Left renal cortex interstitium (tissue), 4 donors: ENCODE measurements around the gene IGFL2. TPM values are rescaled to one million over a fixed set of nuclear protein-coding genes. Genes with fewer than 3 reads are reported as not detected.
"Not testable (repeated sequence)": the region's sequence is repeated elsewhere in the genome, so short reads cannot be mapped to it uniquely, and the experiment has no call there.

Experiments used
- DNase-seq, 4 donors: peaks; one replicate each; pipeline ENCODE4 v3.0.0-alpha.2; 2013; ENCODE audit warnings: low read depth in 4 of 4, low spot score in 2 of 4, missing footprints in 1 of 4
- polyA plus RNA-seq, 4 donors: library from polyadenylated mRNA; unstranded; fragments of 120-200 nt; gene quantifications; one replicate each; pipeline ENCODE4 v1.2.1, GENCODE V29; 2013; ENCODE audit not compliant: insufficient read length in 4 of 4

Gene IGFL2
- polyA plus RNA-seq, 4 donors = not detected

DNA sequence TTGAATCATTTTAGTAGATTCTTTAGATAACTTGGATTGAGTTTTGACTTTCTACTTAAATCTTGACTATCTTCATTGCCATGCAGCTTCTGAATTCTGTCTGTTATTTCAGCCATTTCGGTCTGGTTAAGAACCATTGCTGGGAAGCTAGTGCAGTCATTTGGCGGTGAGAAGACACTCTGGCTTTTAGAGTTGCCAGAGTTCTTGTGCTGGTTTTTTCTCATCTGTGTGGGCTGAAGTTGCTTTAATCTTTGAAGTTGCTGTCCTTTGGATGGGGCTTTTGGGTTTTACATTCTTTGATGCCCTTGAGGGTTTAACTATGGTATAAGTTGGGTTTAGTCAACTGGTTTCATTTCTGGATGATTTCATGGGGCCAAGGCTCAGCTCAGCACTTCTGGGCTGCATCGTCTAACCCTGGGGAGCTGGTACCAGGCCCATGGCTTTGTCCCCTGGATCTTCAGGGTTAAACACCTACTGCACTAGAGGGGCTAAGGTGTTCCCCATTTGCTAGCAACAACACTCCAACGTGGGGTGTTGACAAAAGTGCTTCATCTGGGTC, 10.0 kb upstream of the IGFL2 start:
- no peak for DNase-seq

DNA sequence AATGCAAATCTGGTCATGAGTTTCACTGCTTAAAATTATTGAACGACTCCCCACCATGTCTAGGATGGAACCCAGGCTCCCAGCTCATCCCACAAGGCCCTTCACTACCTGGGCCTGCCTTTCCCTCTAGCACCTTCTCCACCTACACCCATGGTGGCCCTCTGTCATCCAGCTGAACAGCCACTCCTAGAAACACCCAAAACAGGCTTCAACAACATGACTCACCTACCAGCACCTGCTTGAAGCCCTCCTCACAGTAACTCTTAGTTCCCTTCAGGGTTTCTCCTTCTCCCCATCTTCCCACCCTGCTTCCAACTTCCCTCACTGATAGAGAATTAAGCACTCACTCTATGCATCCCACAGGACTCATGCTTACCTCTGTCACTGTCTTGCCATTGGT, 6.6 kb upstream of the IGFL2 start:
- no peak for DNase-seq

DNA sequence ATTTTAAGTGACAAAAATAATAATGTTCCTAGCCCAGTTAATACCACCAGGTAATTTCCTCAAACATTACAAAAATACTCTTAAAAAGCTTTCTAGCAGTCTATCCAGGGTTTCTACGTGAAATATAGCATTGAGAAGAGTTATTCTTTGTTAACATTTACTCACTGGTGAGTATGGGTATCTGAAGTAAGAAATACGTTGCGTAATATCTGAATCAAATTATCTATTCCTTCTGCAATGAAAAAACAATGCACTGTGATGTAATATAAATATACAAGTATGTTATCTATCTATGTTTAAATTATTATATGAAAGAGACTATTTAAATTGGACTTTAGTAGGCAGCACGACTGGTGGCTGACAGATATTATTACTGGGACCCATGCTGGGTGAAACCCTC, 5.7 kb upstream of the IGFL2 start:
- DNase-seq = no peak

DNA sequence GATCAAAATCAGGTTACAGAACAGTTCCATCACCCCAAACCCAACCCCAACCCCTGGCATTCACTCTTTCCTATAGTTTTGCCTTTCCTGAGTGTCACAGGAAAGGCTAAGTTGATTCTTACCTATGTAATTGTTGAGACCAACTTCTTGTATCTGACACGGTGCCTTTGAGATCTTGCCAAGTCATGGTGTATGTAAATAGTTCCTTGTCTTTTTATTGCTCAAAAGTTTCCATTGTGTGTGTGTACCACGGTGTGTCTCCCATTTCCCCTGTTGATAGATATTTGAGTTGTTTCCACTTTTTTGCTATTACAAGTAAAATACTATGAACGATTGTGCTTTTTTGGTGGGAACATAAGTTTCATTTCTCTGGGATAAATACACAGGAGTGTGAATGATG, 3.3 kb upstream of the IGFL2 start:
- no peak for DNase-seq

DNA sequence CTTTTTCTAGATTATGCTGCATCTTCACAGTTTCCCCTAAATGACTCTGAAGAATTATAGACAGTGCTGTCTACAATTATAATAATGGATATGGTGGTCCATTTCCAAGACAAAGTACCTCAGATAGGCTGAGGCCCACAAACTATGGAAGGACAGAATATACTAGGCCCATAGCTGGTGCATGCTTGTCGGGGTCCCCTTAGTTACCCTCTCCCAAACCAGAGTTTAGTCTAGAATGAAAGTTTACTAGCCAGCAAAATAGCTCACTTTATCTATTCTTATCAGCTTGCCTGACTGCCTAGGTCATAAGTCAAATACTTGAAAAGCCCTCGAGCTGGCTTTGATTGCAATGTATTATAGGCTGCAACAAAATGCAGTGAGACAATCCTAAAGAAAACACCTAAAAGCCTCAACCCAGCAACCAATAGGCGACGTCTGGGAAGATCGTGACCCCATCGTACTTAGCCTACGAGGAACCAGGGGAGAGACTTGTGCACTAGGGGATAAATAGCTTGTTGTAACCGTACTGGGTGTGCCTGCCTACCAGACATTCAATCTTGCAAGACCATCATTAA, 785 bp upstream of the IGFL2 start:
- no peak for DNase-seq

DNA sequence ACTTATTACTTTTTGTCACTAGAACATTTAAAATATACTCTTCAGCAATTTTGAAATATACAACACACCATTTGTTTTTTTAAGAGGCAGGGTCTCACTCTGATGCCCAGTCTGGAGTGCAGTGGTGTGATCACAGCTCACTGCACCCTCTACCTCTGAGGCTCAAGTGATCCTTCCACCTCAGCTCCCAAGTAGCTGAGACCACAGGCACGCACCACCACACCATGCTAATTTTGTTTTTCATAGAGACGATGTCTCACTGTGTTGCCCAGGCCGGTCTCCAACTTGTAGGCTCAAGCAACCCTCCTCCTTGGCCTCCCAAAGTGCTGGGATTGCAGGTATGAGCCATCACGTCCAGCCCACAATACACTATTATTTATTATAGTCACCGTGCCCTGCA, 2.6 kb downstream of the IGFL2 start:
- DNase-seq = no peak

DNA sequence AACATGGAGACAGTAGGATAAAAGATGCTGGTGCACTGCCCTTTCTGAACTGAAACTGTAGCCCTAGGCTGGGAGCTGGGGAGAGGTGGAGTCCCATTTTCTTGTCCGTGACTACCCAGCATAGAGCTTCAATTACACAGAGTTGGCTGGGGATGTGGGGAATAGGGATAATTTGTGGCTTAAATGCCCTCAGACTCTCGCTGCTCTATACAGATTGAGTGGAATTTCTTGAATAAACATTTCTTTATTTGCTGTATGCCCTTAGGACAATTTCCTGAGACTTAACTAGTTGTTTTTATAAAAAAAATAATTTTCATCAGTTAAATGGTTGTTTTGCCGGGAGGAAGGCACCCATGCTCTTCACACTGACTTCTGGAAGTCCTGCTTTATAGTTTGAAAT, 7.2 kb downstream of the IGFL2 start:
- DNase-seq = no peak

DNA sequence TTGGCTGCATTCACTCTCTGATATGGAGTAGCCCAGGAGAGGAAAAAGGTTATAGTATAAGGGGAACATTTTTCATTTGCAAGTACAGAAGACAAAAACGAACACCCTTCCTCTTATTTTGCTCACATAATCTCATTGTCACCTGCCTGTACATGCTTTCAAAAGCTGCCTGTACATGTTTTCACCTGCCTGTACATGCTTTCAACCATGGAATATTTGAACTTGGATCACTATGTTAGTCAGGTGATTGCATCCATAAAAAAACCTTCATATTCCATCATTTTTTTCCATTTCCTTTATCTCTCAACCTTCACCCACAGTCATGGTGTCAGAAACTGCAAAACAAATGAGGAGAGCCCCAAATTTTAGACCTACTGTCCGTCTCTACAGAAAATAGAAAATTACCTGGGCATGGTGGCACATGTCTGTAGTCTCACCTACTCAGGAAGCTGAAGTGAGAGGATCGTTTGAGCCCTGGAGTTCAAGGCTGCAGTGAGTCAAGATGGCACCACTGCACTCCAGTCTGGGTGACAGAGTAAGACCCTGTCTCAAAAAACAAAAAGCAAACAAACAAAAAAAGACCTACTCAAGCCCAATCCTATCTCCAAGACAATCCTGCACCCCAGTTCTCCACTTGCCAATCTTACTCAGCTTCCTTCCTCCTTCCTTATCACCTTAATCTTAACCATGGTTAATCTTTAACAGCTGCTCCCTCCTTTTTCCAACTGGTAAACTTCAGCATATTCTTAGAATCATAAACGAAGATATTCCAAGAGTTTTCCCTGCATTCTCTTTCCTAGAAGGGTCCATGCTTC, 11.6 kb downstream of the IGFL2 start:
- no peak for DNase-seq

DNA sequence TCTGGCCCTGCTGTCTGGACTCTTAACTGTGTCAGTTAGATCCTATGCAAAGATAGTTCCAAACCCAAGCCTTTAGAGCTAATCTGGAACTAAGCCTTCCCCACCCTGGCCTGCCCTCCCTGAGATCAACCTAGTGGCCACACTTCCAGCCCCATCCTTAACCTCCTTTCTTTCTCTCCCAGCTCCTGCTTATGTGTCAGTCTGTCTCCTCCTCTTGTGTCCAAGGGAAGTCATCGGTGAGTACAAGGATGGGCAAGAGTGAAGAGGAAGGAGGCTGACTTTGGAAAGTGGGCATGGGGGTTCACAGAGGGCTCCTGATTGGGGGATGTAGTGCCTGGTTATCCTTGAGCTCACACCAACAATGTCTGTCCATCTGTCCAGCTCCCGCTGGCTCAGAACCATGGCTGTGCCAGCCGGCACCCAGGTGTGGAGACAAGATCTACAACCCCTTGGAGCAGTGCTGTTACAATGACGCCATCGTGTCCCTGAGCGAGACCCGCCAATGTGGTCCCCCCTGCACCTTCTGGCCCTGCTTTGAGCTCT, 12.3 kb downstream of the IGFL2 start:
- DNase-seq = no peak

DNA sequence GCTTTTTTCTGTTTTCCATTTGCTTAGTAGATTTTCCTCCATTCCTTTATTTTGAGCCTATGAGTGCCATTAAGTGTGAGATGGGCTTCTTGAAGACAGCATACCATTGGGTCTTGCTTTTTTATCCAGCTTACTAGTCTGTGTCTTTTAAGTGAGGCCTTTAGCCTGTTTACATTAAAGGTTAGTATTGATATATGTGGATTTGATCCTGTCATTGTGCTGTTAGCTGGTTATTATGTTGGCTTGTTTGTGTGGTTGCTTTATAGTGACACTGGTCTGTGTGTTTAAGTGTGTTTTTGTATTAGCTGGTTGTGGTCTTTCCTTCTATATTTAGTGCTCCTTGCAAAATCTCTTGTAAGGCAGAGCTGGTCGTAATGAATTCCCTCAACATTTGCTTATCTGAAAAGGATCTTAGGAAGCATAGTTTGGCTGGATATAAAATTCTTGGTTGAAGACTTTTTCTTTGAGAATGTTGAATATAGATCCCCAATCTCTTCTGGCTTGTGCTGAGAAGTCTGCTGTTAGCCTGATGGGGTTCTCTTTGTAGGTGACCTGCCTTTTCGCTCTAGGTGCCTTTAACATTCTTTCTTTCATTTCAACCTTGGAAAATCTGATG, 13.7 kb downstream of the IGFL2 start:
- DNase-seq = not testable (repeated sequence)

DNA sequence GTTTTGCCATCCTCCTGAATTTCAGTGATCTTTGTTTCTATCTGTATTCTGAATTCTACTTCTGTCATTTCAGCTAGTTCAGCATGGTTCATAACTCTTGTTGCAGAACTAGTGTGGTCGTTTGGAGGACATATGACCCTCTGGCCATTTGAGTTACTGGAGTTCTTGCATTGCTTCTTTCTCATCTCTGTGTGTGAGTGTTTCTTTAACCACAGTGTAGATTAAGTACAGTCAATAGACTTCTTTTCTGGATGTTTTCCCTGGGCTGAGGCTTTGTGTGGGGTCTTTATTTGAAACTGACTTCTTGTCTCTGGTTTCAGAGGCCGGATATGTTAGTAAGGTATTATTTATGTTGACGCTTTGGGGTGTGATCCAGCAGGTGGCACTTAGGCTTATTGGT, 14.7 kb downstream of the IGFL2 start:
- no peak for DNase-seq

DNA sequence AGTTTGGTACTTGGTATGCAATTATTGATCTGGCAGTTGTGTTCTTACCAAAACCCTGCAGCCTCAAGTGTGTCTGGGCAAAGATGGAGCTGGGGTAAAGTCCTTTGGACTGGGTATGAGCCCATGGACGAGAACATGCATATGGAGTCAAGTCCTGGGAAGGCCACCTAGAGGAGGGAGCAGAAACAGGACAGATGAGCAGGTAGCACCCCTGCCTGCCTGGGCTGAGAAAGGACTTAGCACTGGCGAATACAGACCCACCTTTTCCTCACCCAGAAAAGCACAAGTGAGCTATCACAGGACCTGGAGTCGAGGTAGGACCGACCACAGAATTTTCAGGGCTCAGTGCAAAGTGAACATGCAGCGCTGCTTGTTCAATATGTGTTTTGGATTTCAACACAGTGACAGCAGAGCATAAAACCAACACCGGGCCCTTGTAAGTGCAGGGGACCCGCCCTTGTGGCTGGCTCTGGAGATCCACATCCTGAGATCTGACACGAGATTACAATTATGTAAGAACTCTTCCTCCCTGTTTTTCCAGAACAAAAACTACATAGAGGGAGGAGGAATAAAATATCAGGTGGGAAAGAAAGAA, 25.9 kb downstream of the IGFL2 start:
- DNase-seq = no peak

DNA sequence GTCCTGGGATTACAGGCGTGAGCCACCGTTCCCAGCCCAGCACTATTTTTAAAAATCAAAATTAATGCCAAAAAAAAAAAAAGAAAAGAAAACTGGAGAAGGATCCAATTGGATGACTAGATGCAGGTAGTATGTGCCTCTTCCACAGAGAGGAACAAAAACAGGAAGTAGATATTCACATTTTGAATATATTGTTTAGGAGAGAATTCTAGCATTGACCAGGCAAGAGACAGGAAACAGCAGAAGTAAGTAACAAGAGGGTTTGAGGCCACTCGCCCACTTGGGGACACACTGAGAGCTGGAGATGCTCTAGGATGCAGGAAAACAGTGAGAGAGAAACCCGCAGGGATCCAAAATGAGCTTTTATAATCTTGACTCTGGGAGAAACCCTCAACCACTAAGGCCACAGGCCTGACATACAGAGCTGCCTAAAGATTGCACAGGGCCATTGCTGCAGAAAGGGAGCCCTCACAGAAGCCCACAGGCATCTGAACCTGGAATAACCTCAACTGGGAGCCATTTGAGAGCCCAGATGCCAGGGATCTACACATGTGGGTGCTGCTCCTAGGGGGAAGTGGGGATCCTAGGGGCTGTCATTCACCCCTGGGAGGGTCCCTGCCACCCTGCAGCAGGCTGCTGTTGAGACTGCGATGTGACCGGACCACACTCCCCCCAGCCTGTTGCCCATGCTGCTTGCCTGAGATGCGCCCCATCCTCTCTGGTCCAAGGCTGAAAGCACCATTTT, 28.2 kb downstream of the IGFL2 start:
- DNase-seq = no peak

DNA sequence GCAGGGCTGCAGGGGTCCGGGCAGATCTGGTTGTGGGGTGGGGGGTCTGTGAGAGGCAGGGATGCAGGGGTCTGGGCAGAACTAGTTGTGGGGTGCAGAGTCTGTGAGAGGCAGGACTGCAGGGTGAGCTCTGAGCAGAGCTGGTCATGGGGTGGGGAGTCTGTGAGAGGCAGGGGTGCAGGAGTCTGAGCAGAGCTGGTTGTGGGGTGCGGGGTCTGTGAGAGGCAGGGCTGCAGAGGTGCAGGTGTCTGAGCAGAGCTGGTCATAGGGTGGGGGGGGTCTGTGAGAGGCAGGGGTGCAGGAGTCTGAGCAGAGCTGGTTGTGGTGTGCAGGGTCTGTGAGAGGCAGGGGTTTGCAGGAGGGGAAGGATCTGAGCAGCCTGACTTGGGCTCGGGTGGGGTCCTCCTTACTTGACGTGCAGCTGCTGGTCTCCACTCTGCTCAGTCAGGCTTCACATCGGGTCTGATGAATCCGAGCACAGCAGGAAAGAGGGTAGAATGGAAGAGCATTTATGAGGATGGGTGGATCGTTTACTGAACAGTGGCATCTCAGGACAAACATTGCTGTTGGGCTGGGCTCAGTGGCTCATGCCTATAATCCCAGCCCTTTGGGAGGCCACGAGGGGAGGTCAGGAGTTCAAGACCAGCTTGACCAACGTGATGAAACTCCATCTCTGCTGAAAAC, 31.2 kb downstream of the IGFL2 start:
- no peak for DNase-seq

DNA sequence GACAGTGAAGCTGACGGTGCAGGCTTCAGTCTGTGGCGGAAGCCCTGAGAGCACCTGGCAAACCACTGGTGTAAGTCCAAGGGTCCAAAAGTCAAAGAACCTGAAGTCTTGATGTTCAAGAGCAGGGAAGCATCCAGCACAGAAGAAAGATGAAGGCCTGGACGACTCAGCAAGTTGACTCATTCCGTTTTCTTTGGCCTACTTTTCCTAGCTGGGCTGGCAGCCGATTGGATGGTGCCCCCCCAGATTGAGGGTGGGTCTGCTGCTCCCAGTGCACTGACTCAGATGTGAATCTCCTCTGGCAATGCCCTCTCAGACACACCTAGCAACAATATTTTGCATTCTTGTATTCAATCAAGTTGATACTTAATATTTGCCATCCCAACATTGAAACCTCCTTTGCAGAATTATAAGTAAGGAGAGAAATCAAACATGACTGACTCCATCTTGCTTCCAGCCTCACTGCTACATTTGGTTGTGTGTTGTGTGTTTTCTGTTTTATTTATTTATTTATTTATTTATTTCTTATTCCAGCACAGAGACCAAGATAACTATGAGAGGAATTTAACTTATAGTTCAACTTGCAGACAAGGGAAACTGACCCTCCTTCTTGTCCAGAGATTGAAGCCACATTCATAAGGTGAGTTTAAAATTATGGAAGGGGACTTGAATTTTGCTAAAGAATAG, 32.8 kb downstream of the IGFL2 start:
- no peak for DNase-seq

DNA sequence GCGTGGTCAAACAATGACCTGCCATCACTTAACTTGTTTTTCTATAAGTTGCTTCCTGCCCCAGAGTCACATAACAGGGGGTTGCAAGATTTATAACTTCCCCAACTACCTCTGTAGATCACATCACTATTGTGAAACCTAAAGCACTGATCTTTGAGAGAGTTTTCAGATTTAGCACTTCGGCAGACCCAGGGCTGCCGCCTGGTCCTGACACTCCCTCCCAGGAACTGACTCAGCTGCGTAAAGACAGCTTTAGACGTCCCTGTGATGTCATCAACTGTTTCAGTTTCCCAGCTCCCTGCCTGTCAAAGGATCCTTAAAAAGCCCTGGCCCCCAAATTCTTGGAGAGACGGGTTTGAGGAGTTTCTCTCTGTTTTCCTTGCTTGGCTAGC, 33.3 kb downstream of the IGFL2 start:
- no peak for DNase-seq

DNA sequence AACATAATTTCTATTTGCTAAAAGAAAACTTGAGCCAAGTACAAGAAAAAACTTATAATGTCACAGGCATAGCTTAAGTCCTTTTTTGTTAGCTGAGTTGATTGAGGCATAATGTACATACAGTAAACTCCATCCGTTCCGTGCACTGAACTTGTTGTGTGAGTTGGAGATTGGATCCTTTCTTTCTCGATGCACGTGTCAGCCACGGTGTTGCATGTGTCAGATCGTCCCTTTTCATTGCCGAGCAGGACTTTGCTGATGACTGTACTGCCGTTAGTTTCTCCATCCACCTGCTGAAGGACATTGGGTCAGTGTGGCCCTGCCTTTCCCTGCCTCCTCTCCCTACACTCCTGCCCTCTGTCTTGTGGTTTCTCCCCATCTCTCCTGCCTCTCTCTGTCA, 34.4 kb downstream of the IGFL2 start:
- DNase-seq = no peak

DNA sequence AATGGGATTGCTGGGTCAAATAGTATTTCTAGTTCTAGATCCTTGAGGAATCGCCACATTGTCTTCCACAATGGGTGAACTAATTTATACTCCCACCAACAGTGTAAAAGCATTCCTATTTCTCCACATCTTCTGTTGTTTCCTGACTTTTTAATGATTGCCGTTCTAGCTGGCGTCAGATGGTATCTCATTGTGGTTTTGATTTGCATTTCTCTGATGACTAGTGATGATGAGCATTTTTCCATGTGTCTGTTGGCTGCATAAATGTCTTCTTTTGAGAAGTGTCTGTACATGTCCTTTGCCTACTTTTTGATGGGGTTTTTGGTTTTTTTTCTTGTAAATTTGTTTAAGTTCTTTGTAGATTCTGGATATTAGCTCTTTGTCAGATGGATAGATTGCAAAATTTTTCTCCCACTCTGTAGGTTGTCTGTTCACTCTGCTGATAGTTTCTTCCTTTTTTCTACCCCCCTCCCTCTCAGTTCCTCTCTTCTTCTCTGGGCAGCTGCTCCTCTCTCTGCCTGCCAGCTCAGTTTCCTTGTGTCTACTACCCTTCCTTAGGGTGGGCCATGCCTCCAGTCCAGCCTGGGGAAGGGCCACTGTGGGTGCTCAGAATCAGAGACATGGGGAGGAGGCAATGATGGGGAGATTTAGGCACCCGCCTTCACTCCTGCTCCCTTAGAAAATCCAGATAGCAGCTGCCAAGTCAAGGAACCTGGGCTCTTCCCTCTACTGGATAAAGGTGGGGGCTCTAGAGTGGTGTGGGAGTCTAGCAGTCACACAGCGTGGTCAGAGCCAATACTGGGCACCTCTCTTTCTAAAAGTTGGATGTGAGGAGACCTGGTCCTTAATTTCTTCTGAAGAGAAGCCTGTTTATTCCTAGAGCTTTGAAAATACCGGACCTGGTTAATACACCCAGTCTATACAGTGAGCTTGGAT, 37.0 kb downstream of the IGFL2 start:
- not testable (repeated sequence) for DNase-seq
